ENCODE measurements around the gene KIF5B. TPM values are rescaled to one million over a fixed set of nuclear protein-coding genes. Genes with fewer than 3 reads are reported as not detected.

The KIF5B gene
- total and polyA plus RNA-seq, 9 of the 15 experiments (the other 6 are each of a cell fraction or from before 2014, with no cell fraction given), result 24.4 to 94.4 (median 68.9) TPM

DNA sequence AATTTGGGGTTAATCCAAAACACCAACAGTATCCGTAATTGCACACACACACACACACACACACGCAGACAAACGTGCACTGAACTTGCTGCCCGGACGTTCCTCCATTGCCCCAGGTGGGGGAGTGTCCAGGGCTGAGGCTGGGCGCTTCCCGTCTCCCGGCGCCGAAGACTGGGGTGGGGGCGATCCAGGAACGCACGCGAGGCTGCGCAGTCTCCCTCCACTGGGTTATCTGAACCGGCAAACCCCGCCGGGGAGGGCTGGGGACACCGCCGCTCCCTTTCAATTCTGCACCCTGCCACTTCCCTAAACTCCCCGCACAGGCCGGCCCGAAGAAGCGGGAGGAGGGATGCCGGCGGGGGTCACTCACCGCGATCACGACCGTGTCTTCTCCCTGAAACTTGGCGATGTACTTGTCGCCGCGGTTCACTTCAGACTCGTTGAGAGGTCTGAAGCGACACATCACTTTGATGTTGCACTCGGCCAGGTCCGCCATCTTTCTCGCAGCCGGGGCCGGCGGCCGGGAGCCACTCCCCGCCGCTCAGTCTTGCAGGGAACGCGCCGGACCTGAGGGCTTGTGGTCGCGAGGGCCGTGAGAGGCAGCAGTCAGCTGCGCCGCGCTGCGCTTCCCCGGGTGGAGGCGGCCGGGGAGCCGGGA is 618 bp downstream of the KIF5B start (continued):
- TF ChIP-seq RERE (CRISPR knock-in tag; IDR thresholded peaks at IDR 0.05; ENCODE audit: borderline replicate concordance), result peak; percentile 30; the same call in 1 of the 2 replicates
- TF ChIP-seq HDAC1 (IDR thresholded peaks at IDR 0.05), result peak in 1 of 2 experiments; percentile 88; a peak in 2 of 4 replicates
- TF ChIP-seq STAT6 (CRISPR knock-in tag; IDR thresholded peaks at IDR 0.05), result peak; percentile 60; the same call in 1 of the 2 replicates
- TF ChIP-seq SAP30 (IDR thresholded peaks at IDR 0.05; ENCODE audit: borderline replicate concordance, insufficient read depth, low read depth, low read length, poor library complexity, severe bottlenecking), result peak; percentile 54
- no peak for TF ChIP-seq TRIM28 (IDR thresholded peaks at IDR 0.05)
- peak; percentile 51 for TF ChIP-seq CXXC5 (CRISPR knock-in tag; IDR thresholded peaks at IDR 0.05)
- TF ChIP-seq NFIC (IDR thresholded peaks at IDR 0.05), result no peak
- TF ChIP-seq, protein P1, sequence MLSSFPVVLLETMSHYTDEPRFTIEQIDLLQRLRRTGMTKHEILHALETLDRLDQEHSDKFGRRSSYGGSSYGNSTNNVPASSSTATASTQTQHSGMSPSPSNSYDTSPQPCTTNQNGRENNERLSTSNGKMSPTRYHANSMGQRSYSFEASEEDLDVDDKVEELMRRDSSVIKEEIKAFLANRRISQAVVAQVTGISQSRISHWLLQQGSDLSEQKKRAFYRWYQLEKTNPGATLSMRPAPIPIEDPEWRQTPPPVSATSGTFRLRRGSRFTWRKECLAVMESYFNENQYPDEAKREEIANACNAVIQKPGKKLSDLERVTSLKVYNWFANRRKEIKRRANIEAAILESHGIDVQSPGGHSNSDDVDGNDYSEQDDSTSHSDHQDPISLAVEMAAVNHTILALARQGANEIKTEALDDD (IDR thresholded peaks at IDR 0.05), result peak; percentile 52; the same call in 1 of the 2 replicates
- 0 out of 2 replicates have a peak, but pooled peaks have one; percentile 15 for TF ChIP-seq NCOA1 (IDR thresholded peaks at IDR 0.05; ENCODE audit: low read depth)
- no peak for TF ChIP-seq ZNF3 (CRISPR knock-in tag; IDR thresholded peaks at IDR 0.05)
- TF ChIP-seq, protein P2, sequence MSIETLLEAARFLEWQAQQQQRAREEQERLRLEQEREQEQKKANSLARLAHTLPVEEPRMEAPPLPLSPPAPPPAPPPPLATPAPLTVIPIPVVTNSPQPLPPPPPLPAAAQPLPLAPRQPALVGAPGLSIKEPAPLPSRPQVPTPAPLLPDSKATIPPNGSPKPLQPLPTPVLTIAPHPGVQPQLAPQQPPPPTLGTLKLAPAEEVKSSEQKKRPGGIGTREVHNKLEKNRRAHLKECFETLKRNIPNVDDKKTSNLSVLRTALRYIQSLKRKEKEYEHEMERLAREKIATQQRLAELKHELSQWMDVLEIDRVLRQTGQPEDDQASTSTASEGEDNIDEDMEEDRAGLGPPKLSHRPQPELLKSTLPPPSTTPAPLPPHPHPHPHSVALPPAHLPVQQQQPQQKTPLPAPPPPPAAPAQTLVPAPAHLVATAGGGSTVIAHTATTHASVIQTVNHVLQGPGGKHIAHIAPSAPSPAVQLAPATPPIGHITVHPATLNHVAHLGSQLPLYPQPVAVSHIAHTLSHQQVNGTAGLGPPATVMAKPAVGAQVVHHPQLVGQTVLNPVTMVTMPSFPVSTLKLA (conservative IDR thresholded peaks at IDR 0.05), result peak; percentile 65 to 79
- TF ChIP-seq DNMT1 (IDR thresholded peaks at IDR 0.05), result no peak
- TF ChIP-seq ZBTB7A (IDR thresholded peaks at IDR 0.05; ENCODE audit: borderline replicate concordance, control insufficient read depth, low read depth, low read length), result peak; percentile 70; the same call in 1 of the 2 replicates
- TF ChIP-seq NRF1 (conservative IDR thresholded peaks at IDR 0.05 in 1 of 2, IDR thresholded peaks at IDR 0.05 in 1 of 2), result peak; percentile 91 to 92
- TF ChIP-seq ATF1 (CRISPR knock-in tag; IDR thresholded peaks at IDR 0.05), result no peak
- peak; percentile 39; the same call in 1 of the 2 replicates for TF ChIP-seq ATF1 (tag; IDR thresholded peaks at IDR 0.05)
- no peak for TF ChIP-seq ZFX (CRISPR knock-in tag; IDR thresholded peaks at IDR 0.05)
- no peak for TF ChIP-seq BRD4 (IDR thresholded peaks at IDR 0.05)

Measured in K562 (cell line).